GM12892 (cell line): ENCODE data around the gene KLF2.
"Not testable (repeated sequence)": the region's sequence is repeated elsewhere in the genome, so short reads cannot be mapped to it uniquely, and the experiment has no call there.

Experiments
- DNase-seq: peaks from one replicate; pipeline ENCODE4 v3.0.0; 2011; ENCODE audit not compliant: insufficient read length
- FAIRE-seq: peaks from 2 replicates; lab custom pipeline; 2011; peaks lifted over from hg19 to GRCh38; lab: Jason Lieb, UNC
- POLR2A ChIP-seq: IDR thresholded peaks from 2 replicates; pipeline ENCODE4 v1.6.1; 2011; ENCODE audit warnings: low read depth, low read length, control low read depth
- POLR2AphosphoS5 ChIP-seq: IDR thresholded peaks from 2 replicates; pipeline ENCODE4 v1.6.1; 2011; ENCODE audit warnings: low read depth, low read length, control low read depth
- TAF1 ChIP-seq: IDR thresholded peaks from 2 replicates; pipeline ENCODE4 v1.6.1; 2011; ENCODE audit warnings: low read depth, mild to moderate bottlenecking, control low read depth, low read length, borderline replicate concordance

KLF2 gene

GRCh38 chr19:16342002-16342715, 17.5 kb downstream of the KLF2 start:
- FAIRE-seq (peak; percentile 95), DNase-seq (no peak)
- peak; percentile 39; the same call in 1 of the 2 replicates for TF ChIP-seq TAF1
- no peak for TF ChIP-seq POLR2A
- no peak for TF ChIP-seq POLR2AphosphoS5

- TF ChIP-seq TAF1 (no peak), POLR2A (no peak)
- DNase-seq (no peak), FAIRE-seq (no peak)
Measured at GRCh38 chr19:16343156-16343555, 18.5 kb downstream of the KLF2 start.

GRCh38 chr19:16345457-16345856, 20.8 kb downstream of the KLF2 start:
- DNase-seq (no peak), FAIRE-seq (no peak)
- no peak for TF ChIP-seq TAF1

GRCh38 chr19:16347099-16347498, 22.5 kb downstream of the KLF2 start:
- not testable (repeated sequence) for FAIRE-seq, DNase-seq

GRCh38 chr19:16347706-16348105, 23.1 kb downstream of the KLF2 start:
- TF ChIP-seq POLR2A (no peak), POLR2AphosphoS5 (no peak), TAF1 (no peak)
- FAIRE-seq (no peak), DNase-seq (no peak)

- DNase-seq (no peak), FAIRE-seq (peak; percentile 21)
- TF ChIP-seq POLR2AphosphoS5 (no peak), TAF1 (no peak), POLR2A (no peak)
Measured at GRCh38 chr19:16349551-16350152, 25.0 kb downstream of the KLF2 start.

- DNase-seq, result no peak
- no peak for FAIRE-seq
Measured at GRCh38 chr19:16351133-16351809, 26.6 kb downstream of the KLF2 start.

GRCh38 chr19:16355293-16356043, 30.8 kb downstream of the KLF2 start:
- no peak for DNase-seq
- FAIRE-seq, result no peak
- no peak for TF ChIP-seq POLR2AphosphoS5
- TF ChIP-seq TAF1, result no peak
- TF ChIP-seq POLR2A, result no peak

More at GRCh38 chr19:16351133-16351809, 26.6 kb downstream of the KLF2 start:
- TF ChIP-seq POLR2AphosphoS5 (no peak), POLR2A (no peak), TAF1 (no peak)

- no peak for FAIRE-seq
- no peak for DNase-seq
- TF ChIP-seq TAF1 (no peak), POLR2A (no peak)
Measured at GRCh38 chr19:16358456-16358855, 33.8 kb downstream of the KLF2 start.

GRCh38 chr19:16359074-16359473, 34.4 kb downstream of the KLF2 start:
- TF ChIP-seq POLR2AphosphoS5 (no peak), TAF1 (no peak), POLR2A (no peak)
- DNase-seq (no peak), FAIRE-seq (no peak)

- FAIRE-seq (no peak), DNase-seq (no peak)
- TF ChIP-seq POLR2A (no peak), TAF1 (no peak), POLR2AphosphoS5 (no peak)
Measured at GRCh38 chr19:16359964-16360363, 35.3 kb downstream of the KLF2 start.
